HG03575 (cell line): ENCODE measurements around the gene BFSP2.
A peak's percentile ranks its signal among the peaks of the same experiment; 100 is the strongest.

Experiments
- ATAC-seq: cut with Tn5 transposase; IDR thresholded peaks from one replicate; pipeline ENCODE4 v1.9.1; 2021; ENCODE audit not compliant: unreplicated experiment, insufficient number of reproducible peaks, low FRiP score; ENCODE audit errors: extremely low read depth

BFSP2 gene

GRCh38 chr3:133445108-133445507 lies 45.3 kb downstream of the BFSP2 start:
- no peak for ATAC-seq

DNA sequence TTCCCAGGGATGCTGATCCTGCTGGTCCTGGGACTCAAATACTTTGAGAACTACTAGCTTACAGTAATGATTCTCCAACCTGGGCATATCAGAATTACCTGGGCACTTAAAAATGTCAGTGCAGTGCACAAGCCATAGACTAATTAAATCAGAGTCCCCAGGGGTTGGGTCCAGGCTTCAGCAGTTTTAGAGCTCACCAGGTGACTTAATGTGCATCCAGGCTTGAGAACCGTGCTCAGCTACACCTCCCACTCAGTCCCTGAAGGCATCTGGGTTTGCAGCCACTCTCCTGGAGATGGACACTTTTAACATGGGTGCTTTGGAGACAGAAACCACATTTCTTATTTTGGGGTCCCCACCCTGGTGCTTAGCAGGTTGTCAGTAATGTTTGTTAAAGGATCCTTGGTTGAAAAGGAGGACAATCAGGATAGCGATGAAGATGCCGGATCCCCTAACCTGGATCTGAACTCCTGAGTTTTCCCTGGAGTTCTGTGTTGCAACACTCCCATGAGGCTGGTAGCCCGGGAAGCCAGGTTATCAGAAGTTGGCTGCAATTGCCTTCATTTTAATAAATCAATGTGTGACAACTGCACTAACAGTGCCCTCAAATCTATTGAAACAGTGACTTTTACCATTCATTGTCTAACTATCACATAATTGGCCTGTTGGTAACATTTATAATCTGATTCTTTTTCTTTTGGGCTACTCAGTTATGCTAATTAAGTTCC lies 48.1 kb downstream of the BFSP2 start:
- no peak for ATAC-seq

DNA sequence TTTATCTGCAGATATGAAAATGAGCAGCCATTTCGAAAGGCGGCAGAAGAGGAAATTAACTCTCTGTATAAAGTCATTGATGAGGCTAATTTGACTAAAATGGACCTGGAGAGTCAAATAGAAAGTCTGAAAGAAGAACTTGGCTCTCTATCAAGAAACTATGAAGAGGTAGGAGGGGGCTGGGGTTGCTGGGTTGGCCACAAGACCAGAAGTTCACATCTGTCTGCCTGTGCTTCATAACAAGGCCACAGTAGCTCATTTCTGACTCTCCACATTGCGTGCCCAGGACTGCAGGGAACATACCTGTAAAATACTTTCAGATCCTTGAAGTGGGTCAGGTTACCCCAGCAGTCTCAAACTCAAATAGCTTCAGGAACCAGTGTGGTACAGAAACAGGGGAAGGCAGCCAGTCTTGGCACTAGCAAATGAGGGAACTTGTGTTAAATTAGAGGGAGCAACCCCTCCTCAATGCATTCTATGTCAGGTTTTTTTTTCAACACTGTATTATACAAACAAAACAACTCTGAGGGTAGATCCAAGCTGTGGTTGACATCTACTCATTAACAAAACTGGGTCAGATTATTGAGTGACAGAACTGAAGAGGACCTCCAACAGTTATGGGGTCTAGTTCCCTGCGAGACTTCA lies 48.7 kb downstream of the BFSP2 start:
- peak; percentile 60 for ATAC-seq

GRCh38 chr3:133451309-133451708 lies 51.5 kb downstream of the BFSP2 start:
- ATAC-seq, result no peak

DNA sequence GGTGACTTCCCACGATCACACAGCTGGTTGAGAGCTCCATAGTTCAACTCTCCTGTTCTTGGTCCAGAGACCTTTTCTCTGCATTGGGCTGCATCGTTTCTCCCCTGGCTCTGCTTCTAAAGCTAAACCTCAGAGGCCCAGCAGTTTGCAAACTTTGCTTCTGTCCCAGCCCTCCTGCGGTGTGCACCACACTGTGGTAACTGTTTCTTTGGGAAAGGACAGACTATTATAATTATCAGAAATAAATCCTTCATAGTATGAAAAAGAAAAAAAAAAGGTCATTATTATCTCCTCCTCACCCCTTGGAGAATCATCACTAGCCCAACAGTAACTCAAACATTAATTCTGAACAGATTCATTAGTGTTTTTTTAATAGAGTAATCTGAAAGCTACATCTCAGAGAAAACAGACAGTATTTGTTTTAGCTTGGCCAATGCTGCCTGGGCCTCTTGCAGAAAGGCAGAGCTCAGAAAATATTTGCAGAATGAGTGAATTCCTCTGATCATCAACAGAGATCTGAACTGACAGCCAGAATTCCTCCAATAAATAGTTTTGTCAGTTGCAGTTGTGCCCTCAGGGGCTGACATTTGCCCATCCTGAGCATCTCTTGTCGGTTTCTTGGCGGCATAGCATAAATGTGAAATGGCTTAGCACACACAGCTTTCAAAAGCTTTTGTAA lies 52.9 kb downstream of the BFSP2 start:
- ATAC-seq, result no peak

- ATAC-seq, result no peak
These were observed 53.5 kb downstream of the BFSP2 start for GRCh38 chr3:133453383-133453782.

DNA sequence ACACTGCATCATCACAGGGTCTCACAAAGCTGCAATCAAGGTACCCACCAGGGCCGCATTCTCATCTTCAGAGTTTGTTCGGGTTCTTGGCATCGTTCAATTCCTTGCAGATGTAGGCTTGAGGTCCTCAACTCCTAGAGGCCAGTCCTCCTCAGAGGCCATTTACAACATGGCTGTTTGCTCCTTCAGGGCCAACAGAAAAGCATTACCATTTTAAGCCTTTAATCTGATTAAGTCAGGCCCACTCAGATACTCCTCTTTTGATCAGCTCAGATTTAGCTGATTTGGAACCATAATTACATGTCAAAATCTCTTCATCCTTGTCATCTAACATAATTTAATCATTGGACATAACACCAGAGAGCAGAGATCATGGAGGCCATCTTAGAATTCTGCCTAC lies 55.4 kb downstream of the BFSP2 start:
- no peak for ATAC-seq

- ATAC-seq, result no peak
These were observed 56.1 kb downstream of the BFSP2 start for GRCh38 chr3:133455960-133456359.

DNA sequence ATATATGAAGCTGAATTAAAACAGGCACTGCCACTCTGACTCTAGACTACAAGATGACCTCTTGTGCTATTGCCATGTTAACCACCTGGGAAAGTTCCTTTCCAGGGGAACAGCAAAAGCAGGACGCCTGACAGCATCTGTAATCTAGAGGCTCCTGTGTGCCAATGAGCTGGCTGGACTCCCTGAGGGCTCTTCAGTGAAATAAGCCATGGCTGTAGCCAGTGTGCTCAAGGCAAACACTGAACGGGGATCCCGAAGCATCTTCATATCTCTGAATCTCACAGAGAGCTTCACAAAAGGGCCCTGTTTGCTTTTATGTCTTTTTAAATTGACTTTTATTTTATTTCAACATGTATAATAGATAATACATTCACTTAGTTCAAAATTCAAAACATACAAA lies 57.2 kb downstream of the BFSP2 start:
- no peak for ATAC-seq

GRCh38 chr3:133457465-133458067 lies 57.7 kb downstream of the BFSP2 start:
- ATAC-seq, result no peak

DNA sequence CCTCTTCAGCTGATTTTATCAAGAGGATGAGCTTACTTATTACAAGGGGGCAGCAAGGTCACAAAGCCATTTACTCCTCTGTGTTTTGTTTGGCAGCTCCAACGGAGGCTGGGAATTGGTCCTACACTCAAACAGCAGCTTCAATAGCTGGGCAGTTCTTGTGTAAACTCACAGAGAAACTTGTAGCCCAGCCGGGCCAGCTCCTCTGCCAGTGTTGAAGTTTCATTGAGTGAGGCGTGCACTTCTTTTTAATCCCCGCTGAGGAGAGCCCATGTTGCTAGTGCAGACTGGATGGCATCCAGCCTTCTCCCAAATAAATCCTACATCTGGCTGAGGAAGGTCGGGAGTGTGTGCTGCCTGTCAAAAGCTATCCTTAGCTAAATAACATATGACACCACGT lies 59.5 kb downstream of the BFSP2 start:
- no peak for ATAC-seq

GRCh38 chr3:133460809-133461208 lies 61.0 kb downstream of the BFSP2 start:
- ATAC-seq, result no peak

- no peak for ATAC-seq
These were observed 61.4 kb downstream of the BFSP2 start for GRCh38 chr3:133461291-133461690.

- no peak for ATAC-seq
These were observed 63.5 kb downstream of the BFSP2 start for GRCh38 chr3:133463347-133463860.

- no peak for ATAC-seq
These were observed 64.7 kb downstream of the BFSP2 start for GRCh38 chr3:133464573-133464972.

- ATAC-seq, result no peak
These were observed 66.9 kb downstream of the BFSP2 start for GRCh38 chr3:133466531-133467386.

GRCh38 chr3:133467780-133468179 lies 67.9 kb downstream of the BFSP2 start:
- ATAC-seq, result no peak

DNA sequence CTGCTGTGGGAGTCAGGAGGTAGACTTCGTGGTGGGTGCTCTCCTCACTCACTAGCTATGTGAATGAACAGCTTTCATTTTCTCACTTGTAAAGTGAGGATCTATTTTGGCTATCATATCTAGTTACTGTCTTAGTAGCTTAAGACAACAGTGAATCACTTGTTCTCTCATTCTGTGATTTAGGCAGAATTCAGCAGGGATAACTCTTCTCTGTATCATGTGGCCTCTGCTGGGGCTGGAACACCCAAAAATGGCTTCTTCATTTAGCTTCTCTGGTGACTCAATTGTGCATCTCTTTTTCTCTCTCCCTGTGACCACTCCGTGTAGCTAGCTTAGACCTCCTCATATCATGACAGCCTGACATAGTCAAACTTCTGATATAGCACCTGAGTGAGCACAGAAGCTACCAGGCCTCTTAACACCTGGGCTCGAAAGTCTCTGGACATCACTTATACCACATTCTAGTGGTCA lies 68.4 kb downstream of the BFSP2 start:
- no peak for ATAC-seq
